HepG2 (cell line): ENCODE measurements around the gene FAM184B. TPM values are rescaled to one million over a fixed set of nuclear protein-coding genes. Genes with fewer than 3 reads are reported as not detected.
A peak's percentile ranks its signal among the peaks of the same experiment; 100 is the strongest.

Experiments used
- ATAC-seq: fragments of 200-7000 bp; cut with Tn5 transposase; 3 replicates; pipeline ENCODE4 v1.9.1; 2020; ENCODE audit warnings: mild to moderate bottlenecking, moderate library complexity
- BruUV-seq: library from RNA; stranded (reverse); fragments of 400-500 nt; replicated peaks from 2 replicates; lab custom pipeline; 2021; lab: Mats Ljungman, UMichigan
- CTCF ChIA-PET: fragments of 300-600 bp; formaldehyde crosslinking; extraction: SDS; loops from one replicate; lab custom pipeline; 2021; ENCODE audit warnings: low total read pairs, inconsistent platforms, low intra/inter-chr PET ratio; lab: Yijun Ruan, JAX
- POLR2A ChIA-PET: fragments of 350-600 bp; sonication (Branson Sonifier 250); formaldehyde crosslinking; loops from one replicate; lab custom pipeline; 2020; ENCODE audit warnings: antibody characterized with exemption, inconsistent platforms; lab: Yijun Ruan, JAX
- DNase-seq: peaks from one replicate; pipeline ENCODE4 v3.0.0-alpha.2; 2015; ENCODE audit warnings: low spot score
- FAIRE-seq: peaks from 3 replicates; lab custom pipeline; 2011; peaks lifted over from hg19 to GRCh38; lab: Jason Lieb, UNC
- H2AFZ ChIP-seq: one replicate; pipeline ENCODE4 v1.6.1; 2011; ENCODE audit warnings: low read length, inconsistent platforms
- H3K27ac ChIP-seq: fragments of 300-600 bp; 3 replicates; pipeline ENCODE4 v1.8.0; 2011; ENCODE audit warnings: mixed run types, mild to moderate bottlenecking, mixed read lengths, low read length, inconsistent platforms; ENCODE audit not compliant: insufficient read depth; ENCODE audit errors: extremely low read length
- H3K27me3 ChIP-seq, 2 experiments: fragments of 200-600 bp in 1 of 2; 2 replicates in 1 of 2; 3 replicates in 1 of 2; pipeline versions ENCODE4 v1.6.0 to v1.8.0; 2011; ENCODE audit warnings: low read length in 2 of 2, mild to moderate bottlenecking in 2 of 2, moderate library complexity in 2 of 2, inconsistent platforms in 1 of 2; ENCODE audit not compliant: insufficient read depth in 2 of 2, control insufficient read depth in 1 of 2
- H3K36me3 ChIP-seq, 2 experiments: fragments of 200-600 bp in 1 of 2; replicated peaks in 1 of 2; 2 replicates in 1 of 2; 3 replicates in 1 of 2; pipeline versions ENCODE4 v1.5.1 to v1.8.0; 2011; ENCODE audit warnings: low read length in 2 of 2, inconsistent platforms in 1 of 2; ENCODE audit not compliant: insufficient read depth in 2 of 2, control insufficient read depth in 1 of 2
- H3K4me1 ChIP-seq: 2 replicates; pipeline ENCODE4 v1.5.1; 2012; ENCODE audit warnings: low read length, inconsistent platforms; ENCODE audit not compliant: insufficient read depth
- H3K4me2 ChIP-seq: 2 replicates; pipeline ENCODE4 v1.6.0; 2011; ENCODE audit warnings: low read depth, low read length, inconsistent platforms
- H3K4me3 ChIP-seq, 3 experiments: fragments of 200-600 bp in 1 of 3; sonication (generic), shearing (Covaris generic) in 1 of 3; replicated peaks in 1 of 3; 2 replicates each; pipeline ENCODE4 v1.5.1; 2011 to 2016; ENCODE audit warnings: low read length in 3 of 3, inconsistent platforms in 2 of 3, low read depth in 2 of 3, mild to moderate bottlenecking in 2 of 3, control low read depth in 1 of 3, mixed read lengths in 1 of 3; ENCODE audit not compliant: insufficient read depth in 1 of 3
- H3K79me2 ChIP-seq: one replicate; pipeline ENCODE4 v1.6.1; 2011; ENCODE audit warnings: low read length, inconsistent platforms; ENCODE audit not compliant: insufficient read depth
- H3K9ac ChIP-seq: 2 replicates; pipeline ENCODE4 v1.6.0; 2011; ENCODE audit warnings: mild to moderate bottlenecking, low read depth, low read length, inconsistent platforms; ENCODE audit not compliant: insufficient read depth
- H3K9me3 ChIP-seq: 2 replicates; pipeline ENCODE4 v1.5.1; 2012; ENCODE audit warnings: mild to moderate bottlenecking, low read length
- H4K20me1 ChIP-seq: 2 replicates; pipeline ENCODE4 v1.6.0; 2011; ENCODE audit warnings: inconsistent platforms, mild to moderate bottlenecking, low read length, moderate library complexity; ENCODE audit not compliant: insufficient read depth
- ARHGAP35 ChIP-seq: sonication (generic); formaldehyde crosslinking; IDR thresholded peaks from 2 replicates; pipeline ENCODE4 v1.9.0; 2022; ENCODE audit warnings: mild to moderate bottlenecking, inconsistent platforms, moderate library complexity, missing genetic modification reagents, borderline replicate concordance
- HNF1A ChIP-seq, 2 experiments: sonication (generic) in 1 of 2; formaldehyde crosslinking in 1 of 2; IDR thresholded peaks; 2 replicates each; pipeline versions ENCODE4 v1.4.0 to v1.6.1; 2016 to 2020; ENCODE audit warnings: borderline replicate concordance in 1 of 2, low read depth in 1 of 2, mild to moderate bottlenecking in 1 of 2, missing genetic modification reagents in 1 of 2
- JUN ChIP-seq: sonication (generic); formaldehyde crosslinking; IDR thresholded peaks from 2 replicates; pipeline ENCODE4 v1.4.0; 2020; ENCODE audit warnings: mild to moderate bottlenecking, missing genetic modification reagents
- MAFK ChIP-seq, 2 experiments: IDR thresholded peaks in 1 of 2; conservative IDR thresholded peaks in 1 of 2; 2 replicates each; pipeline ENCODE4 v1.6.1; 2011; ENCODE audit warnings: improper control_type of control experiment in 2 of 2, low read length in 2 of 2
- MLLT10 ChIP-seq: sonication (generic); formaldehyde crosslinking; IDR thresholded peaks from 2 replicates; pipeline ENCODE4 v1.4.0; 2020; ENCODE audit warnings: missing genetic modification reagents
- MXD4 ChIP-seq: IDR thresholded peaks from 2 replicates; pipeline ENCODE4 v1.6.1; 2016; ENCODE audit warnings: mild to moderate bottlenecking, missing biosample characterization, missing genetic modification reagents
- PLRG1 ChIP-seq: fragments of 450-650 bp; conservative IDR thresholded peaks from 2 replicates; pipeline ENCODE4 v1.6.1; 2016
- RBFOX2 ChIP-seq: fragments of 200-400 bp; formaldehyde crosslinking; IDR thresholded peaks from 2 replicates; pipeline ENCODE4 v1.6.1; 2017; ENCODE audit warnings: low read depth, mild to moderate bottlenecking, low read length
- REL ChIP-seq: sonication (generic); formaldehyde crosslinking; conservative IDR thresholded peaks from 2 replicates; pipeline ENCODE4 v1.8.0; 2022; ENCODE audit warnings: mild to moderate bottlenecking, missing genetic modification reagents, moderate library complexity
- SMC3 ChIP-seq: IDR thresholded peaks from 2 replicates; pipeline ENCODE4 v1.6.1; 2011; ENCODE audit warnings: low read length, improper control_type of control experiment
- STAG1 ChIP-seq: sonication (generic); formaldehyde crosslinking; IDR thresholded peaks from 2 replicates; pipeline ENCODE4 v1.4.0; 2020; ENCODE audit warnings: missing genetic modification reagents
- TIGD3 ChIP-seq: sonication (generic); formaldehyde crosslinking; IDR thresholded peaks from 2 replicates; pipeline ENCODE4 v1.5.1; 2020; ENCODE audit warnings: mild to moderate bottlenecking, missing genetic modification reagents, borderline replicate concordance
- WIZ ChIP-seq: sonication (generic); formaldehyde crosslinking; IDR thresholded peaks from 2 replicates; pipeline ENCODE4 v1.5.1; 2020; ENCODE audit warnings: mild to moderate bottlenecking, missing genetic modification reagents
- XRCC5 ChIP-seq: fragments of 200-400 bp; formaldehyde crosslinking; optimal IDR thresholded peaks from 2 replicates; pipeline ENCODE3; 2017; ENCODE audit warnings: mild to moderate bottlenecking, low read length
- ZNF564 ChIP-seq: sonication (generic); formaldehyde crosslinking; IDR thresholded peaks from 2 replicates; pipeline ENCODE4 v1.8.1; 2023; ENCODE audit warnings: mild to moderate bottlenecking, missing genetic modification reagents
- WGBS: methylation state at CpG from one replicate; pipeline ENCODE4 v1.1.6; 2017; ENCODE audit warnings: low lambda C conversion rate; 5-methylcytosine and 5-hydroxymethylcytosine counted together
- in situ Hi-C: cut with HindIII; loops from 2 replicates; pipeline ENCODE4 v1.10.0; 2017; ENCODE audit warnings: low pct_unique_long_range_greater_than_20kb; ENCODE audit not compliant: extremely low pct_ligation_motif_present
- intact Hi-C: fragments of 100-400 bp; cut with micrococcal nuclease; formaldehyde crosslinking; loops from one replicate; pipeline ENCODE4 v1.10.0; 2022; ENCODE audit not compliant: unreplicated experiment
- polyA plus RNA-seq, 8 experiments: library from polyadenylated mRNA; depleted of rRNA in 3 of 8; stranded (reverse) in 7 of 8; unstranded in 1 of 8; fragments of >200 nt; fragmentation: Illumina TruSeq in 4 of 8; extraction: Trizol in 4 of 8; gene quantifications; 2 replicates each; pipeline versions ENCODE4 v1.2.1 to v1.2.3, GENCODE V29; 2011 to 2016; ENCODE audit warnings: low read depth in 4 of 8, missing spikeins in 1 of 8, mixed read lengths in 1 of 8; ENCODE audit not compliant: insufficient read depth in 1 of 8
- total RNA-seq, 5 experiments: library from RNA; depleted of rRNA; stranded (reverse); fragments of >200 nt; fragmentation: Illumina TruSeq; extraction: Trizol; gene quantifications; 2 replicates each; pipeline ENCODE4 v1.2.3, GENCODE V29; 2016; ENCODE audit warnings: low read depth in 1 of 5
- TF ChIP-seq, protein P1 (sequence below): sonication (generic); formaldehyde crosslinking; IDR thresholded peaks from 2 replicates; pipeline ENCODE4 v1.8.1; 2023; ENCODE audit warnings: missing genetic modification reagents, mild to moderate bottlenecking, borderline replicate concordance
- TF ChIP-seq, protein P2 (sequence below): sonication (generic); formaldehyde crosslinking; IDR thresholded peaks from 2 replicates; pipeline ENCODE4 v1.4.0; 2020; ENCODE audit warnings: missing genetic modification reagents

The FAM184B gene
- total and polyA plus RNA-seq, 2 of the 13 experiments (the other 11 are each of a cell fraction or from before 2014, with no cell fraction given) = not detected

- no peak for TF ChIP-seq JUN (CRISPR knock-in tag)
- no peak for TF ChIP-seq MXD4 (CRISPR knock-in tag)
- TF ChIP-seq HNF1A (IDR thresholded peaks at IDR 0.05; ENCODE audit: low read depth) = no peak
- no peak for TF ChIP-seq HNF1A (CRISPR knock-in tag; IDR thresholded peaks at IDR 0.05; ENCODE audit: borderline replicate concordance)
- TF ChIP-seq TIGD3 (CRISPR knock-in tag) = no peak
- TF ChIP-seq WIZ (CRISPR knock-in tag) = no peak
- TF ChIP-seq, protein P1, sequence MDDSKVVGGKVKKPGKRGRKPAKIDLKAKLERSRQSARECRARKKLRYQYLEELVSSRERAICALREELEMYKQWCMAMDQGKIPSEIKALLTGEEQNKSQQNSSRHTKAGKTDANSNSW = no peak
Measured at GRCh38 chr4:17599826-17600225, 181.6 kb downstream of the FAM184B start (continued).

DNA sequence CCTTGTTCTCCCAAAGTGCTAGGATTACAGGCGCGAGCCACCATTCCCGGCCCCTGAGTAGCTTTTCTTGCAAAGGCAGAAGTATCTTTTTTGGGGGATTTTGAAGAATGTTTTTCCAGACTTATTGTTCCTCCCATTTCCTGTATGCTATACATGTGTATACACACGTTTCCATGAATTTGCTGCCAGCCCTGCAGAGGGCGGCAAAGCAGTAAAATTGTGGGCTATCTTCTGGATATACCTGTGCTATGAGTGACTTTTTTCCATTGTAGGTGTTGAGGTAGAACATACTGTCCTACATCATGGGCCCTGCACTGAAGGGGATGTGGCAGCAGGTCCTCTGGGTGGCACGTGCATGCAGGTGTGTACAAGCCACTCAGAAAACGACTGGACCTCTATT lies 183.9 kb downstream of the FAM184B start:
- Histone ChIP-seq H3K4me3 (no peak overlapping the region), H3K79me2 (no peaks in the 10 kb centered on the region), H3K4me1 (no peaks in the 10 kb centered on the region), H3K27me3 (no peaks in the 10 kb centered on the region), H3K9ac (no peak overlapping the region), H3K4me2 (no peak overlapping the region), H3K36me3 (peaks cover 36 to 83% of the 10 kb centered on the region in 2 experiments), H4K20me1 (no peaks in the 10 kb centered on the region), H3K9me3 (no peaks in the 10 kb centered on the region), H2AFZ (no peak overlapping the region), H3K27ac (no peak overlapping the region)
- POLR2A ChIA-PET = no interaction called here
- ATAC-seq (peak; percentile 92), DNase-seq (no peak), FAIRE-seq (peak; percentile 72)
- in situ Hi-C loops = no loop called here
- 84% methylated on average over 7 of the region's 7 CpGs for WGBS
- CTCF ChIA-PET = interaction anchor here (0.6 to 1.4 kb wide), 3 partner anchors 40 to 211 kb away, joined by 4 read pairs; no protein-coding TSS in a partner anchor
- no TSS peak for BruUV-seq
- intact Hi-C loops = loop anchor here (1.0 to 5.0 kb wide), 4 partner anchors 18 to 210 kb away; no protein-coding TSS in a partner anchor
- TF ChIP-seq SMC3 = peak; percentile 32; the same call in 1 of the 2 replicates
- TF ChIP-seq XRCC5 = peak; percentile 22
- TF ChIP-seq RBFOX2 = no peak
- TF ChIP-seq ARHGAP35 (CRISPR knock-in tag) = no peak
- no peak for TF ChIP-seq ZNF564 (CRISPR knock-in tag)
- no peak for TF ChIP-seq REL
- peak; percentile 55 for TF ChIP-seq STAG1 (CRISPR knock-in tag)
- TF ChIP-seq PLRG1 = no peak
- TF ChIP-seq, protein P2, sequence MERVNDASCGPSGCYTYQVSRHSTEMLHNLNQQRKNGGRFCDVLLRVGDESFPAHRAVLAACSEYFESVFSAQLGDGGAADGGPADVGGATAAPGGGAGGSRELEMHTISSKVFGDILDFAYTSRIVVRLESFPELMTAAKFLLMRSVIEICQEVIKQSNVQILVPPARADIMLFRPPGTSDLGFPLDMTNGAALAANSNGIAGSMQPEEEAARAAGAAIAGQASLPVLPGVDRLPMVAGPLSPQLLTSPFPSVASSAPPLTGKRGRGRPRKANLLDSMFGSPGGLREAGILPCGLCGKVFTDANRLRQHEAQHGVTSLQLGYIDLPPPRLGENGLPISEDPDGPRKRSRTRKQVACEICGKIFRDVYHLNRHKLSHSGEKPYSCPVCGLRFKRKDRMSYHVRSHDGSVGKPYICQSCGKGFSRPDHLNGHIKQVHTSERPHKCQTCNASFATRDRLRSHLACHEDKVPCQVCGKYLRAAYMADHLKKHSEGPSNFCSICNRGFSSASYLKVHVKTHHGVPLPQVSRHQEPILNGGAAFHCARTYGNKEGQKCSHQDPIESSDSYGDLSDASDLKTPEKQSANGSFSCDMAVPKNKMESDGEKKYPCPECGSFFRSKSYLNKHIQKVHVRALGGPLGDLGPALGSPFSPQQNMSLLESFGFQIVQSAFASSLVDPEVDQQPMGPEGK = no peak
- no peak for TF ChIP-seq MAFK (conservative IDR thresholded peaks at IDR 0.05 in 1 of 2, IDR thresholded peaks at IDR 0.05 in 1 of 2; ENCODE audit: low read length in 2 of 2)
- no peak for TF ChIP-seq MLLT10 (CRISPR knock-in tag)
